ACHN (cell line): Measurements from ENCODE around the gene AMPH.
"Not testable (repeated sequence)": the region's sequence is repeated elsewhere in the genome, so short reads cannot be mapped to it uniquely, and the experiment has no call there.

Experiments
- DNase-seq: peaks from one replicate; pipeline ENCODE4 v3.0.0-alpha.2; 2015
- in situ Hi-C: cut with HindIII; loops from 2 replicates; pipeline ENCODE4 v1.10.0; 2017; ENCODE audit warnings: low sequenced_read_pairs, low pct_ligation_motif_present, low pct_unique_long_range_greater_than_20kb

AMPH gene

GRCh38 chr7:38428041-38428440 is 203.1 kb downstream of the AMPH start:
- in situ Hi-C loops = no loop called here
- no peak for DNase-seq

- DNase-seq = no peak
- in situ Hi-C loops = no loop called here
Measured at GRCh38 chr7:38427279-38427955, 203.8 kb downstream of the AMPH start.

DNA sequence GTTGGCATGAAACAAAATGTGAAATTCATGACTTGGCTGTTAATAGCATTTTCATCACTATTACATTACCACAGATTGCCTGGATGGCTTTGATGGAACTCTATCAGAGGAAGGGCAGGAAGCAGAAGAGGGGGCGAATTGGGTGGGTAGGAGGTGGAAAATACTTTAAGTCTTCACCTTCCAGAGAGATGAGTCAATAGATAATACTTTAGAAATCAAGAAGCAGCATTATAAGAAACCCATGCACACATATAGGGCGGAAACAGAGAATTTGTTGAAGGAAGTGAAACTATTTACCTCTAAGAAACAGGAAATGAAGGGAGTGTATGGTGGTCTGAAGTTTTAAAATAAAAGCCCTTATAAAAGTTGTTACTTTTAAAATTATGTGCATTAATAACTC is 205.7 kb downstream of the AMPH start:
- in situ Hi-C loops = no loop called here
- DNase-seq = no peak

- no peak for DNase-seq
- in situ Hi-C loops = no loop called here
Measured at GRCh38 chr7:38424750-38425463, 206.3 kb downstream of the AMPH start.

GRCh38 chr7:38413784-38414183 is 217.4 kb downstream of the AMPH start:
- no peak for DNase-seq

GRCh38 chr7:38411404-38411803 is 219.8 kb downstream of the AMPH start:
- peak; percentile 54 for DNase-seq
- in situ Hi-C loops = no loop called here

More at GRCh38 chr7:38413784-38414183, 217.4 kb downstream of the AMPH start:
- in situ Hi-C loops = no loop called here

DNA sequence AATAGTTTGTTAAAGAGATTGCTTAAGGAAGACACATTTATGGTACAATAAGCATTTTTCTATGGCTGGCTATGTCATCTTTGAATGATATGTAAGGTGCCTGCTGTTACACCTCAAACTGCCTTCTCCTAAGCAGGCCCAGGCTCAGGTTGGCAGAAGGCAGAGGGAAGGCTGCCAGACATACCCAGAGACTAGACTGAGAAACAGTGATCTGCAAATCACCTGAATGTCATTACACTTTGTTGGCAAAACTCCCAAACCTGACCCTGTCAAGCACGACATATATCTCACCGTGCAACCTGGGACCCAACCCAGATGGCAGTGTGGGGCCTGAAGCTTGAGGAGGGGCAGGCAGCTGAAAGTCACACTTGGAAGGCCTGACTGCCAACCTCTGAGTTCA is 221.1 kb downstream of the AMPH start:
- in situ Hi-C loops = no loop called here
- DNase-seq = no peak

DNA sequence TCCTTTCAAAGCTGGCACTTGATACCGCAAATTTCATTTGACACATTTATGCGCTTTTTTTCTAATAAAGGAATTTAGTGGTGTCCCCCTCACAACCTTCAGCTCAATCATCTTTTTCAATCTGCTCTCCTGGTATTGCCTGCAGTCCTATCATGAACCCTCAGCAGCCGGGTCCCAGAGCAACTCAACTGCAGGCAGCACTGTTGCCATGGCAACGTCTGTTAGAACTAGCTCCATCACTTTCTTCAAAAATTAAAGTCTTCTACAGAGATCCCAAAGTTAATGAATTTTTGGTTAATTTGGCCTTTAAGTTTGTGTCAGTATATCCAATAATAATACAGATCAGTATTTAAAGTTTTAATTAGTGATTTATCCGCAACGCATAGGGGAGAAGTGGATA is 221.6 kb downstream of the AMPH start:
- no peak for DNase-seq
- in situ Hi-C loops = no loop called here

DNA sequence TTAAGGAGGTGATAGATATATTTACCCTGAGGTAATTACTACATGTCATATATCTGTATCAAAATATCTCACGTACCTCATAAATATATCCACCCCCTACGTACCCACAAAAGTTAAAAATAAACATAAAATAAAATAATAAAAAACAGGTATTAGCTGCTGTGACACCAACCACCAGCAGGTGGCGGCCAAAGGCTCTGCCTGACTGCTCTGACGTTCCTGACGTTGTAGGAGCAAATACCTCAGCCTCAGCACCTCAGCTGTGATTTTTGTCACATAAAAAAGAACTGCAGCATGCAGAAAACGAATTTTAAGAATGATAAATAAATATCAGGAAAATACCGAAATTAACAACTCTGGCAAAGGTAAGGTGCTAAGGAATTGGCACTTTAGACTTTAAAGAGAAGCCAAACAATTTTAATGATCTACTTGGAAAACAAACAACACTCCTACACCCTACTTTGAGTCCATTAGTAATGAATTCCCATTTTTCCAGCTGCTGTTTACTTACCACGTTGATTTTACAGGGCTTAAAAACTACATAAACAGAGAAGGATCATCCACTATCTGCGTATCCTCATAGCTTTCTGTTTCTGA is 232.3 kb downstream of the AMPH start:
- in situ Hi-C loops = no loop called here
- DNase-seq = peak; percentile 53

GRCh38 chr7:38396852-38397251 is 234.3 kb downstream of the AMPH start:
- no peak for DNase-seq
- in situ Hi-C loops = no loop called here

DNA sequence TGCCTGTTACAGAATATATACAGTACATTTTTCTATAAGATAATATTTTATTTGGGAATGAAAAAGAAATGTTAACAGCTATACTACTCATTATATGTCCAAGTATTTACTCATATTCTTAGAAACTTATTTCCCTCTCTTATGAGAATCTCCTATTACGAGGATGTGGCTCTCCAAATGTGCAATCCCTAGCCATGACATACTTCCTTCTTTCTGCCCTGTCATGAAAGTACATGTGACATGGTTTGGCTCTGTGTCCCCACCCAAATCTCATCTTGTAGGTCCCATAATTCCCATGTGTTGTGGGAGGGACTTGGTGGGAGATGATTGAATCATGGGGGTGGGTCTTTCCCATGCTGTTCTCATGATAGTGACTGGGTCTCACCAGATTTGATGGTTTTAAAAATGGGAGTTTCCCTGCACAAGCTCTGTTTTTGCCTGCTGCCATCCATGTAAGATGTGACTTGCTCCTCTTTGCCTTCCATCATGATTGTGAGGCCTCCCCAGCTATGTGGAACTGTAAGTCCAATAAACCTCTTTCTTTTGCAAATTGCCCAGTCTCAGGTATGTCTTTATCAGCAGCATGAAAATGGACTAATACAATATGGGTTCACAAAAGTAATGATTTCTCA is 235.1 kb downstream of the AMPH start:
- DNase-seq, in situ Hi-C loops: not testable (repeated sequence)

DNA sequence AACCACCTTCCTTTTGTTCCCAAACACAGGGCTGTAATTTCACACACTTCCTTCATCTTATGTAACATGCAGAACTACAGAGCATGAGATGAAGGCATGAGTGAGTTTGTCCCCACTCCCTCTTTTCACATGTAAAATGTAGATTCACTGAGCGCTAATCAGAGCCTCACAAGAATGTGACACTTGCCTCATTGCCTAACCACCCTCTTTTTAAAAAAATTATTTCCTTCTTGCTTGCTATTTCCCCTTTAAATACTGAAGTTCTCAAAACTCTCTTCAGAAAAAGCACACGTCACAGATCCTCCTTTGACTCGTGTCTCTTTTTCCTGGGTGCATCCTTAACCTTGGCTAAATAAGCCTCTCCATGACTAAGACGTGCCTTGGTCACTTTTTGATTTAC is 236.5 kb downstream of the AMPH start:
- in situ Hi-C loops = no loop called here
- no peak for DNase-seq

GRCh38 chr7:38393874-38394273 is 237.3 kb downstream of the AMPH start:
- in situ Hi-C loops = no loop called here
- DNase-seq = no peak

GRCh38 chr7:38391751-38392150 is 239.4 kb downstream of the AMPH start:
- no peak for DNase-seq
- in situ Hi-C loops = no loop called here

- in situ Hi-C loops = no loop called here
- DNase-seq = no peak
Measured at GRCh38 chr7:38385682-38386081, 245.5 kb downstream of the AMPH start.

- in situ Hi-C loops = no loop called here
- DNase-seq = no peak
Measured at GRCh38 chr7:38383281-38383680, 247.9 kb downstream of the AMPH start.

- in situ Hi-C loops = no loop called here
- DNase-seq = no peak
Measured at GRCh38 chr7:38382684-38383083, 248.5 kb downstream of the AMPH start.

- no peak for DNase-seq
- in situ Hi-C loops = no loop called here
Measured at GRCh38 chr7:38375453-38375852, 255.7 kb downstream of the AMPH start.

GRCh38 chr7:38374507-38374906 is 256.7 kb downstream of the AMPH start:
- in situ Hi-C loops = no loop called here
- DNase-seq = peak; percentile 59
